Esophagus squamous epithelium (tissue), 4 donors: Measurements from ENCODE around the gene ACOX2.

Experiments
- CTCF ChIP-seq, 6 experiments: fragments of 450-650 bp in 4 of 6; fragments of 200-600 bp in 2 of 6; sonication (generic) in 2 of 6; IDR thresholded peaks; one replicate each; pipeline ENCODE4 v1.5.1; 2016 to 2019; ENCODE audit warnings: antibody characterized with exemption in 6 of 6, mild to moderate bottlenecking in 4 of 6, moderate library complexity in 4 of 6
- POLR2A ChIP-seq, 4 donors: fragments of 450-650 bp; IDR thresholded peaks; one replicate each; pipeline ENCODE4 v1.6.1; 2017; ENCODE audit warnings: antibody characterized with exemption in 4 of 4, mild to moderate bottlenecking in 4 of 4, moderate library complexity in 3 of 4

GRCh38 chr3:58490860-58491501 lies 46.0 kb downstream of the ACOX2 start:
- TF ChIP-seq CTCF (IDR thresholded peaks at IDR 0.05), result no peak
- TF ChIP-seq POLR2A (IDR thresholded peaks at IDR 0.05), result no peak
